Stimulated activated CD8-positive, alpha-beta memory T cell treated with anti-CD3 and anti-CD28 coated beads, Interleukin-2, amount 100 ng/mL, for 48 hours (primary cell): ENCODE data around the gene GAD1.
A peak's percentile ranks its signal among the peaks of the same experiment; 100 is the strongest.

Source experiments
- DNase-seq, 2 donors: peaks; one replicate each; pipeline ENCODE4 v3.0.0-alpha.2; 2020; ENCODE audit warnings: low read depth in 2 of 2

GAD1 gene

DNA sequence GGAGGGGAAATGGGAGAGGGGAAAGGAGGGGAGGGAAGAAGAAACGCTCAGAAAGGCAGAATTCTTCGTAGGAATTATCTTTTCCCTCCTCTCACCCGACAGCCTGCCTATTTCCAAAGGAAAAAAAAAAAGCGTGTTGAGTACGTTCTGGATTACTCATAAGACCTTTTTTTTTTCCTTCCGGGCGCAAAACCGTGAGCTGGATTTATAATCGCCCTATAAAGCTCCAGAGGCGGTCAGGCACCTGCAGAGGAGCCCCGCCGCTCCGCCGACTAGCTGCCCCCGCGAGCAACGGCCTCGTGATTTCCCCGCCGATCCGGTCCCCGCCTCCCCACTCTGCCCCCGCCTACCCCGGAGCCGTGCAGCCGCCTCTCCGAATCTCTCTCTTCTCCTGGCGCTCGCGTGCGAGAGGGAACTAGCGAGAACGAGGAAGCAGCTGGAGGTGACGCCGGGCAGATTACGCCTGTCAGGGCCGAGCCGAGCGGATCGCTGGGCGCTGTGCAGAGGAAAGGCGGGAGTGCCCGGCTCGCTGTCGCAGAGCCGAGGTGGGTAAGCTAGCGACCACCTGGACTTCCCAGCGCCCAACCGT, at the start of gene GAD1:
TSS of gene GAD1 (plus strand) at position 384 of the 589 bp plus-strand sequence. CDS start 1,705 bp downstream, outside the sequence.
- DNase-seq: peak; percentile 54 to 57

DNA sequence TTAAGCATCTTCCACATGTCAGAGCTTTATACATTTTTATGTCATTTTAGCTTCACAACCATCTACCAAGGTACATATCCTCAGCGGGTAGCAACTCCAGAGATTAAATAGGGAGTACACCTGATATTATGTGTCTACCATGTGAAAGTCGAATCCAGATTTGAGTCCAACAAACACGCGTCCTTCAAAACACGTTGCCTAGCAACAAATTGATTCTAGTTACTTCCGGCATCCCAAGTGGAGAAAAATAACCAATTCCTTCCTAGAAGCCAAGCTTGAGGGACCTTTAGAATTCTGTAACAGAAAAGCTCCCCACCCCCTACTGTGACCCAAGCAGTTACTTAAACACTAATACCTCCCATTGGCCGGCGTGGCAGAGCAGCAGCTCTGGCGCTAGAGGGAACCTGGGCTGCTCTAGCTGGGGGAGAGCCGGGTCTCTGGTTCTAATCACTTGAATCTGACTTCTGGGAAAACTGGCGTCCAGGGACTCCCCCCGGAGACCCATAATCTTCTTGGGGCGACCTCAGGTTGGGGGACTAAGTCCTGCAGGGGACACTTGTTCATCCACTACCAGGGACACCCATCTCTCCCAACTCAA, 46.6 kb upstream of the GAD1 start, which contains the start of gene ERICH2:
TSS of gene ERICH2 (plus strand) at position 371 of the 598 bp plus-strand sequence. CDS start 304 bp downstream, outside the sequence.
- DNase-seq: peak; percentile 13 to 15

DNA sequence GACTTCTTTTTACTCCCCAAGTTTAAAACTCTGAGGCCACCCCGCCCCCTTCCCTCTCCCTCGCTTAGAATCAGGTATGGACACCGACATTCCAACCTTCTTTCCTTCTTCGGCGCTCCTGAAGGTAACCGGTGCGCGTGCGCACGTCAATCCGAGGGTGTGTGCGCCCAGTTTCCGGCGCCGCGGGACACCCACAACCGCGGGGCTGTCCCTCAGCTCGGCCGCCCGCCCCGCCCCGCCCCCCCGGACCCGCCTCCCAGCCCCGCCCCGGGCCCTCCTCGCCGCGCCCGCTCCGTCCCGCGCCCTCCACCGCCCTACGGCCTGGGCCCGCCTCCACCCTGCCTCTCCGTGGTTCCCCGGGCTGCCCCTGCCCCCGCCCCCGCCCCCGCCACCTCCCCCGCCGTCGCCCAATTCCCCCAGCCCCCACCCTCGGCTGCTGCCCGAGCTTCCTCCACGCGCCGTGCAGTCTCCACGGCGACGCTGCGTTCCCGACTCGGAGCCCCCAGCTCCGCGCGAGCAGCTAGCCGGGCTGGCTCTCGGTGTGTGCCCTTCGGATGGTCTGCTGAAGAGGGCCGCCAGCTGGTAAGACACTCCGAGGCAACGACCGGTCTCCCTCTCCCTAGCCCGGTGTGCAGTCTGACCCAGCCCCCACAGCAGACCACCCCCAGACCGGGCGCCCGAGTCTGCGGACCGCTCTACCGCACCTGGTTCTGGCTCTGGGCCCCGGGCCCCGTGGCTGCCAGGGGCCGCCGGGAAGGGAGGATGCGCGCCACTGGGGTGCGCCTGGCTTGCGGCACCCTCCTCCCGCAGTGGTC, 45.9 kb upstream of the GAD1 start:
- peak; percentile 52 to 59 for DNase-seq

DNA sequence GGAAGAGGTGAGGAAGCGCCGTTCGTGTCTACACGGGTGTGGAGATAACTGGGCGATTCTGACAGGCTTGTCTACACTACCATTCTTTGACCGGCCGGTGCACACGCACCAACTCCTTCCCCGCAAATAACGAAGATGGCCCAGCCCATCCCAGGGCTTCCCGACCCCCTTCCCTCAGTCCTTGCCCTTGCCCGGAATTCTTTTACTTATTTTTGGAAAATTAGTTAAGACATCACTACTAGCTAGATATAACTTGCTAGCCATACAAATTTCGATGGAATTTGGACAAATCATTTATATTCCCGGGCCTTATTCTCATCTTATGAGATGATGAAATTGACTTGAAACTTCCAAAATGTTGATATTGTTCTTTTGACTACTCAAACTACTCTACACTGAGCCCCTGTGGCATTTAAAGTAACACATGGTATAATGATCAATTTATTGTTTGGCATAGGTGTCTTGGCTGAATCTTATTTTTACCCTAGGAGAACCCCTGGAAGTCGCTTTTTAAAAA, 45.2 kb upstream of the GAD1 start:
- no peak for DNase-seq

DNA sequence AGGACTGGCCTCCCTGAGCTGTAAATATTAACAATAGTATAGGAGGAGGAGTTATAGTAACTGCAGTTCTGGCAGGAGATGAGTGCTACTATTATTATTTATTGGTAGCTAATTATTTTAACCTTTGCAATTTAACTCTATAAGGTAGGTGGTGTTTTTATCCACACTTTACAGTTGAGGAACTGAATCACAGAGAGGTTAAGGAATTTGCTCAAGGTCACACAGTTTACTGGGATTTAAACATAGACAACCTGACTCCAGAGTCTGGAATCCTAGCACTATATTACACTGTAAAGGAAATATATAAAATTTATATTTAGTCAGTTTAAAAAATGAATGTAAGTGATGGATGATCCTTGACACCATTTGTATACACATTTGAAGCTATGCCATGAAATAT, 44.4 kb upstream of the GAD1 start:
- no peak for DNase-seq

DNA sequence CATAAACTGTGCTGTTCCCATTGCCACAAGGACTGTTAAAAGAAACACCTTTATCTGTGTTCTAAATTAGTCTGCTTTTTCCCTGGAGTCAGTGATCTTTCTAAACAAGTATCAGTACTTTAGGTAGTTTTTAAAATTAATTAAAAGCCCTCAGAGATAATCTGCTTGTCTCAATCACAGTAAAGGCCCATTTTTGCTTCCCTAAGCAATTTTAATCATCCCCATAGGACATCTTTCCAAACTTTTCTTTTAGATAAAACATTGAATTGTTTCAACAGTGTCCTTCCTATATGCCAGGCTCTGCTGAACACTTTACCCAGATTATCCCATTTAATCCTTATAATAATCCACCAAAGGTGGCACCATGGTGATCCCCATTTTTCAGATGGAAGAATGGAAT, 42.6 kb upstream of the GAD1 start:
- DNase-seq: no peak

DNA sequence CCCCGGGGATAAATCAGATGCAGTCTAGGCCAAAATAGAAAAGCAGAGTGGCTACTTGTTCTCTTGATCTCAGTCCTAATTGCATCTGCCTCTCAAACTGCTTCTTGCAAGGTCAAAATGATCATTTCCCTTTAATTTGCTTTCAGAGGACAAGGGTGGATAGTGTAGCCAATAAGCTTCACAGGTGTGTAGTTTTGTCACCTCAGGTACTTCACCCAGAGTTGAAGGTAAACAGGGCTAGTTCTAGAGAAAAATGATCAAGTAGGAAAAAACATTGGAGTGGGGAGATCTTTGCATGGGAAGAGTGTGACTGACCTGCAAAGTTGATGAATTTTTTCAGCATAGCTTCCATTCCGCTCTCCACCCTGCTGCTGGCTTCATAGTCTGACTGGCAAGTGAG, 37.8 kb upstream of the GAD1 start:
- no peak for DNase-seq

DNA sequence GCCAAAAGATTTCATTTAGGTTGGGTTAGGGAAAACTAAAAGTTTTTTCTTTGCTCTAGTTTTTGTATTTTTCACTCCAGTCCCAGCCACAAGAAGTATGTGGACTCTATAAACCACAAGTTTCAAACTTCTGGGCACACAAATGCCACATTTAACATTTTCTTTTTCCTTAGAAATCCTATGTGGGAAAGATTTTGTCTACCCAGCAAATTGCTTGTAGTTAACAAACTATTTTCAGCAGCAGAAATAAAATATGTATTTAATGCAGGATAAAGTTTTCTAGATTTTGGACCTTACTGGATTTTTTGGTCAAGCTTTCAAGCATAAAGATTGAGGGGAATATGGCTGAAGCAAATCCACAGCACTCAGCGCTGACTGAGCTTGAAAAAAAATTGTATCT, 37.4 kb upstream of the GAD1 start:
- DNase-seq: no peak

DNA sequence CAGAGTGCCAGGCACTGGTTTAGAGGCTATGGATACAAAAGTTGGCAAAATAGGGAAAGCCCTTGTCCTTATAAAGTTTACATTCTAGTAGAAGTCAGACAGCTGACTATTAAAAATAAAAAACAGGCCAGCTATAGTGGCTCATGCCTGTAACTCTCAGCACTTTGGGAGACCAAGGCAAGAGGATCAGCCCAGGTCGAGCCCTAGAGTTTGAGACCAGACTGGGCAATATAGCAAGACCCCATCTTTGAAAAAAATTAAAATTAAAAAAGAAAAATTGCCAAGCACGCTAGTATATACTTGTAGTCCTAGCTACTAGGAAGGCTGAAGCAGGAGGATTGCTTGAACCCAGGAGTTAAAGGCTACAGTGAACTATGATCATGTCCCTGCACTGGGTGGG, 34.0 kb upstream of the GAD1 start:
- no peak for DNase-seq

DNA sequence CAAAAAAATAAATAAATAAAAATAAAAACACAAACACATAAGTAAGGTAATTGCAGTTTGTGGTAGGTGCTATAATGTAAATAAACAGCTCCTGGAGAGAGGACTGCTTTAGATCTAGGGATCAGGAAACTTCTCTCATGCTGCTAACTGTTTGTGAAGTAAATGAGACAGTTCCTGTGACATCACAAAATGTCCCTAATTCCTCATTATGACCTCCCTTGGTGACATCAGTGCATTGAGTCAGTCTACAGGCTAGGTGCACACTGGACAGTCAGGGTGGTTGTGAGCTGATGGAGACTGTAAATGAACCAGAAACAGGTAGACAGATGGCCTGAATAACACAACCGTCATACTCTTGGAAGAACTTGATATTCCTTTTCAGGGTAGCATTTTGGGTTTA, 33.1 kb upstream of the GAD1 start:
- no peak for DNase-seq

DNA sequence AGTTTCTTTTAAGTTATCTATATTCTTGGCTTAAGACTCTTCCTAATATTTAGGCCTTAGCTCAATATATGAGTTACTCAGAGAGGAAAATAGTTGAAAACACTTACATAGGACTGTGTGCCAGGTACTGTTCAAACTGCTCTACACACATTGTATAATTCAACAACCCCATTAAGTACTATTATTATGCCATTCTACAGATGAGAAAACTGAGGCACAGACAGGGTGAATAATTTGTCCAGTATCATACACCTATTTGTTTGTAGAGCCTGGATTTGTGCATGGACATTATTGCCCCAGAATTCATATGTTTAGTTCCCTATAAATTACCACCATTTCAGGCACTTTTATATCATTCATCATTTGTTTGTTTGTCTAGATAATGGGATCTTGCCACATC, 17.7 kb upstream of the GAD1 start:
- DNase-seq: no peak

DNA sequence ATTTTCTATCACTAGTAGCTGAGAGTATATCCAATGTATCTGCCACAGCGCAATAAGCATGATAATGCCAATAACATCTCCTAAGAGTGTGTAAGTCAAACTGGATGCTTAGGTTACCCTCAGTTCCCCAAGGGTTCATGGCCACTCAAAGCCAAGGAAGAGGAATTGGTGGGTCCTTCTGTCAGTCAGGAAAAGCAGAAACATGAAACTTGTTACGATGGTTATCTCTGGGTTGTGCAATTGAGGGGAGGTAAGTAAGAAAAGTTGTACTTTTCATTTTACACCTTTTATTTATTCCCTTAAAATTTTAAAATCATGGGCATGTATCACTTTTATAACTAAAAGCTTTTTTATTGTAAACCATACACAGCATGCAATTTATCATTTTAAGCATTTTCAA, 10.1 kb upstream of the GAD1 start:
- no peak for DNase-seq

DNA sequence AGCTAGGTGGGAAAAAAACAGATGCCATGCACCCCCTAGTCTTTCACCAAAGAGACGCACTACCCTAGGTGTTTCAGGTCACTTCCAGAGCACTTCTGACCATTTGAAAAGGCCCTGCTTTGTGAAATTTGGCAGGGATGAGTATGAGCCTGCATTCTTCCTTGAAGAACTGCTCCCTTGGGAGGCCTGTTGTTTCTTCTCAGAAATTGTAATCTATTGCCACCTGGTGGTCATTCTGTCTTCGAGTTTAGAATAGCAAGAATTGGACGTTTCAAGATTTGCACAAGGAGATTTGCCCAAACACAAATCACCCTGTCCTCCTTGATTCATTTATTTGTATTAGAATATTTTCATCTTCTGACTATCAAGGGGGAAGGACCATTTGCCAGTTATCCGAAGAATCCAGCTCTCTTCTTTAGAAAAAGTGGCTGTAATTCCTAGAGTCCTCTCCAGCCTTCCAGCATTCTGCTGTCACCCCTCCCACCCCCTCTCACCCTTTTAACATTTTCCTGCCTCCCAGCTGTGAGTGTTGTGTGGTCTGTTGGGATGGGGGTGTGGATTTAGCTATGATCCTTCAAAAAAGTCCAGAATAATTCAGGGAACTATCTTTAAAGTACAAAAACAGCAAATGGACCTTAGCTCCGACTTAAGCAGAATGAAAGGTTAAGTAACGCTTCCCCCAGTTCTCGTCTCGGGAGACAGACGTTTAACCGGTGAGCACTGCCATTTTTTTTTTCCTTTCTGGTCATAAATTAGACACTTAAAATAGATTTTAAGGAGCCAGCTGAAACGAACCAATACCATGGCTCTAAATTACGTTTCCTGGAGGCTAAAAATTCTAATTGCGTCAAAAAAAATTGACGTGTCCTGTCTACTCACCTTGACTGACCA, 3.7 kb upstream of the GAD1 start:
- DNase-seq: no peak

DNA sequence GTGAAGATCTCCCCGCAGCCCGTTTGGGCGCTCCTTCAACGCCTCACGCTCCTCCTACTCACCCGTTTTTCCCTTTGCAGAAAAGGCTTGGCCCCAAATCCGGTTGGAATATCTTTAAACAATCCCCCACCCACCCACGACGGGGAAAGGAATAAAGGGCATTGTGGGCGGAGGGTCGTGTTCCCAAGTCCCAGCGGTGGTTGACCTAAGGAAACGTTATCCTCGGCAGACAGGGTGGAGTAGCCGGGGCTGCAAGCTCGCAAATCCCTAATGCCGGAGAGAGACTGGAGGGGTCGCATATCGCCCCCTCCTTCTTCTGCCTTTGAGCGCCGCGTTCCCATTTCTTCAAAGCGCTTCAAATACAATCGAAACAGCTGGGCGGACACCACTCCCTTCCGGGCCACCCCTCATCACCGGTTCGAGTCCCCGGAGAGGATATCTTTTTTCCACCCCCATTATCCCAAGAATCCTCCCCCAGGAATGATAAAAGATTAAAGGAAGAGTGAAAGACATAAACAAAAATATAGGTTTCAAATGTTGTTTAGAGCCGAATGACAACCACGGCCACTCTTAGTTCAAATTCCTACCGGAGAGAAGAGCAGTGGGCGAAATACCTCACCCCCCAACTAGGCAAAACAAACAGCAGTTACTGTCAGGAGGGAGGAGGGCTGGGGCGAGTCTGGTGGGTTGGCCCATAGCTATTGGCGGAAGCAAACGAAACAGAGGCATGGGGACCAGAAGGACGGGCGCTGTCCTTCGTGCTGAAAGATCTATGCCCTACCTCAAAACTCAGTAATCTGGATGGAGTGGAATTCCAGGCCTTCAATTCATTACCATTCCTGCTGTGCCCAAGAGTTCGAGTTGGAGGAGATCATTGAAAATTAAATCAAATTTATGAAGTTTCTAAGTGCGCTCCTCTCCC, 2.8 kb upstream of the GAD1 start:
- no peak for DNase-seq

DNA sequence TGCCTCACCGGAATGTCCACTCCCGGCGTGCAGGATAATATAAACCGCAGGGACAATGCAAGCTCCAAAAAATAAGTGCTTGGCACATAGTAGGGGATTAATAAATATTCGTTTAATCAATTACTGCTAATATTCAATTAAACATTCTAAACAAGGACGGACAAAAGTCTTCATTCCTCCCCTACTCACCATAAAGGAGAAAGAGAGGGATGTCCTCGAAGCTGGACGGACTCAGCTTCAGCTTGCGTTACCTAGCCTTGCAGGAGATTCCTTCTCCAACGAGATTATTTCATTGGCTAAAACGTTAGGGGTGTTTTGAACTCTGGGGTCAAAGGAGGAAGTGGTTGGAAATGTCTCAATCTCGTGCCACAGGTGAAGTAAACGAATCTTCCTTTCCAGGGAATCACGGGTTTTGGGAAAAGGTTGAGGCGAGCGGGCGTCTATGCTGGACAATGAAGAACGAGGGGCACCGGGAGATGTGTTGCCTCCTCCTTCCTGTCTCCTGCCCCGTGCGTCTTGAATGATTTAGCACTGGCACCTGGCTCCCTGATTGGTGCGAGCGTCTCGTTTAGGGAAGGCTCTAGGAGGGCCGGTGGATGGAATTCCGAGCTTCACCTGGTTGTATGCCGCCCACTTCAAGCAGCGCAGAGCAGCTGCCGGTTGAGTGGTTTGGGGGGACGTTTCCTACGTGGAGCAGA, 2.0 kb upstream of the GAD1 start:
- no peak for DNase-seq

DNA sequence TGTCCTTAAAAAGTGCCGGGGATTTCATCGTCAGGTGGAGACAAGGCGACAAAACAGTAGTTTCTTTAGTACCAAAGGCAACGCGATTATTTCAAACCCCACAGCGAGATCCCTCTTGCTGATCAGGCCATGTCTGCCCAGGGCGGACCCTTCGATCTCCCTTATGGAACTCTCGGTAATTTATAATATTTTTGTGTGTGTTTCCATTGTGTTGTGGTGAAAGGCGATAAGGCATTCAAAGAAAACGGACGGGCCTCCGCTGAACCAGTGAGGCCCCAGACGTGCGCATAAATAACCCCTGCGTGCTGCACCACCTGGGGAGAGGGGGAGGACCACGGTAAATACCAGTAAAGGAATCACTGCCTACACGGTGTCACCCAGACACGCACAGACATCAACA, 1.4 kb upstream of the GAD1 start:
- DNase-seq: no peak

DNA sequence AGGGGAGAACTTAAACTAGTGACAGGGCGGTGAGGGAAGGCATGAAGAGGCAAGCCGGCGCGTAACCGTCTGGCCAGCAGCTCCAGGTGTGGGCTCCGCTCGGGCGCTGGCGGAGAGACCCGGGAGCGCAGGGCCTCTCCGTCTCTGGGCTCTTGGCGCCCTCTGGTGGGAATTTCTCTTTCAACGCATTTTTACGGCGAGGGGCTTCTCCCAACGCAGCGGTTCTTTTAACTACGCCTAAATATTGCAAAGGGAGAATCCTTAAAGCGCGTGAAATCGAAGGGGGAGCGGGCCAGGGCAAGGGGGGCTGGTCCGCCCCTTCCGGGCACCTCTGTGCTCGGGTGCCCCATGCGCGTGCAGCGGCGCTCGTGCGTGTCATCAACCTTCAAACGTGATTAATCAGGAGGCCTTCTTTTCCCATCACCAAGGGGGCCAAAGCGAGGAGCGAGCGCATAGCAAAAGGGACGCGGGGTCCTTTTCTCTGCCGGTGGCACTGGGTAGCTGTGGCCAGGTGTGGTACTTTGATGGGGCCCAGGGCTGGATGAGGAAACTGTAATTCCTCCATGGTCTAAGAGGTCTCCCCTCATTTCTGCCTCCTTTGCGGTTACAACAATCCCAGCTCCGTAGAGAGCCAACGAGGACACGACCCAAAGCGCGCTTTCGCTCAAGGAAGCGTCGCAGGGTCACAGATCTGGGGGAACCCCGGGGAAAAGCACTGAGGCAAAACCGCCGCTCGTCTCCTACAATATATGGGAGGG, 762 bp upstream of the GAD1 start:
- peak; percentile 52 to 55 for DNase-seq

DNA sequence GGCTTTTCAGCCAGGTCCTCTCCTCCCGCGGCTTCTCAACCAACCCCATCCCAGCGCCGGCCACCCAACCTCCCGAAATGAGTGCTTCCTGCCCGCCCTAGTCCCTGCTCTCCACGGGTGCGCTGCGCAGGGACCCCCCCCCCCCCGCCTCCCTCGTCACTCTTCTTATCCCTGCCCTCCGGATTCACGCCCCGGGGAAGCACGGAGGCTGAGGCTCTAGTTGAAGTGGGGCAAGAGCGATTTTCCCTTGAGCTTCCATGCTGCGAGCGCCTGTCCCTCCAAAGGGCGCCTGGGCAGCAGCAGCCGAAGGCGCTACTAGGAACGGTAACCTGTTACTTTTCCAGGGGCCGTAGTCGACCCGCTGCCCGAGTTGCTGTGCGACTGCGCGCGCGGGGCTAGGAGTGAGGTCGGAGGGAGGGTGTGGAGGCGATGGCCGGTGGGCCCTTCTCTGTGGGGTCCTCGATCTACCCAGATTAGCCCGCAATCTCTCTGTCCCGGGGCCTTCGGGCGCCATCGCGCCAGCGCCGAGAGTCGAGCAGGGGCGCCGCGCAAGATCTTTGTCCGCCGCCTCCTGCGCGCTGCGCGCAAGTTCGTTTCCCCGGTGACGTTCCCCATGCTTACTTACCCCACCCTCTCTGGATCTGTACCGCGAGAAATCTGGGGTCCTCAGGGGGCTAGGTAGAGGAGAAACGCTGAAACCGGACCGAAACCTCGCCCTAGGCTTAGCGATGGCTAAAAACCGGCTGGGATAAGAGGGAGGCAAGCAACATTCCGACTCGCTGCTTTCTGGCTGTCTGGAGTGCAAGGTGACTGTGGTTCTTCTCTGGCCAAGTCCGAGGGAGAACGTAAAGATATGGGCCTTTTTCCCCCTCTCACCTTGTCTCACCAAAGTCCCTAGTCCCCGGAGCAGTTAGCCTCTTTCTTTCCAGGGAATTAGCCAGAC, 677 bp downstream of the GAD1 start:
- no peak for DNase-seq
